ENCODE results near the gene IP6K1.
"Not testable (repeated sequence)": the region's sequence is repeated elsewhere in the genome, so short reads cannot be mapped to it uniquely, and the experiment has no call there.

IP6K1 gene

GRCh38 chr3:49685846-49686245, 100.5 kb downstream of the IP6K1 start:
- DNase-seq, result not testable (repeated sequence)

GRCh38 chr3:49685103-49685502, 101.2 kb downstream of the IP6K1 start:
- not testable (repeated sequence) for DNase-seq

GRCh38 chr3:49684453-49684852, 101.9 kb downstream of the IP6K1 start:
- DNase-seq, result not testable (repeated sequence)

- DNase-seq, result no peak
Measured at GRCh38 chr3:49683162-49683561, 103.2 kb downstream of the IP6K1 start.

- DNase-seq, result no peak
Measured at GRCh38 chr3:49681543-49681942, 104.8 kb downstream of the IP6K1 start.

GRCh38 chr3:49681232-49681522, 105.2 kb downstream of the IP6K1 start:
- no peak for DNase-seq

GRCh38 chr3:49680493-49681231, 105.7 kb downstream of the IP6K1 start:
- no peak for DNase-seq

GRCh38 chr3:49675912-49676311, 110.4 kb downstream of the IP6K1 start:
- no peak for DNase-seq

GRCh38 chr3:49674497-49674983, 111.8 kb downstream of the IP6K1 start:
- no peak for DNase-seq

Data from NCI-H1105 (cell line).